GM18520 (cell line): ENCODE results near the gene AQP1.

Experiments used
- ATAC-seq: cut with Tn5 transposase; IDR thresholded peaks from one replicate; pipeline ENCODE4 v1.9.1; 2021; ENCODE audit not compliant: unreplicated experiment

Gene AQP1

DNA sequence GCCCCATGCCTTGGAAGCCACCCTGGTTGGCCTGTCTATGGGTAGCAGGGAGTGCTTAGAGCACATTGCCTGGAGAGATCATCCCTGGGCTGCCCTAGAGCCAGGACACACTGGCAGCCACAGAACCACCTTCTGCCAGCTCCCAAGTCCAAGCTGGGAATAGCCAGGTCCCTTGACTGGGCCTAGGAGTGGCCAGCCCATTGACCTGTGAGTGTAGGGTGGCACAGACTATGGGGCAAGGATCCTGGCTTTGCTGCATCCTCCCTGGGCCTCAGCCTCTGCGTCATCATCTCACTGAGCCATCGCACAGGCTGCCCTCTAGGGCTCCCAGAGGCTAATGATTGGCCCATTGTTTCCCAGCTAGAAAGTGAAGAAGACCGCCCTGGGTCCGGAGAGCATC, 7.0 kb downstream of the AQP1 start:
- ATAC-seq, result no peak

DNA sequence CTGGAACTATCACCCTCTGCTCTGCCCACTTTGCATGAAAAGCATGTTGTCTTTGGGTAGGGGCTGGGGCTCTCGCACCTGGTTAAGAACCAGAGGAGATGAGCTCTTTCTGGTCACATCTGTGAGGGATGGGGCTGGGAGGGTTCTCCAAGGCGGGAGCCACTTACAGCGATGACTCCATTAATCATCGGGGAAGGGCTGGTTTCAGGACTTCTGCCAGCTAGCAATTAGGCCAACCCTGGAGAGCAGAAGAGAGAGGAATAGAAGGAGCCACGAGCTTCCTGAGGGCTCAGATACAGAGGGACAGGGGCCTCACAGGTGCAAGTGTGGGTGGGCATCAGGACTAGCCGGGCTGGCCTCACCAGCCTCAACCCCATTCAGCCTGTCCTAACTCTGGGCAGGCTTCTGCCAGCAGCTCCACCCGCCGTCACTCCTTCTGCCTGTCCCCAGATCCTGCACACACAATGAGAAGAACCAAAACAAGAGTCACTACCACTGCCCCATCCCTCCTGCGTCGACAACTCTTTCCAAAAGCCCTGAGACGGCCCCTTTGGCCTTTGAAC, 8.4 kb downstream of the AQP1 start:
- ATAC-seq, result no peak

DNA sequence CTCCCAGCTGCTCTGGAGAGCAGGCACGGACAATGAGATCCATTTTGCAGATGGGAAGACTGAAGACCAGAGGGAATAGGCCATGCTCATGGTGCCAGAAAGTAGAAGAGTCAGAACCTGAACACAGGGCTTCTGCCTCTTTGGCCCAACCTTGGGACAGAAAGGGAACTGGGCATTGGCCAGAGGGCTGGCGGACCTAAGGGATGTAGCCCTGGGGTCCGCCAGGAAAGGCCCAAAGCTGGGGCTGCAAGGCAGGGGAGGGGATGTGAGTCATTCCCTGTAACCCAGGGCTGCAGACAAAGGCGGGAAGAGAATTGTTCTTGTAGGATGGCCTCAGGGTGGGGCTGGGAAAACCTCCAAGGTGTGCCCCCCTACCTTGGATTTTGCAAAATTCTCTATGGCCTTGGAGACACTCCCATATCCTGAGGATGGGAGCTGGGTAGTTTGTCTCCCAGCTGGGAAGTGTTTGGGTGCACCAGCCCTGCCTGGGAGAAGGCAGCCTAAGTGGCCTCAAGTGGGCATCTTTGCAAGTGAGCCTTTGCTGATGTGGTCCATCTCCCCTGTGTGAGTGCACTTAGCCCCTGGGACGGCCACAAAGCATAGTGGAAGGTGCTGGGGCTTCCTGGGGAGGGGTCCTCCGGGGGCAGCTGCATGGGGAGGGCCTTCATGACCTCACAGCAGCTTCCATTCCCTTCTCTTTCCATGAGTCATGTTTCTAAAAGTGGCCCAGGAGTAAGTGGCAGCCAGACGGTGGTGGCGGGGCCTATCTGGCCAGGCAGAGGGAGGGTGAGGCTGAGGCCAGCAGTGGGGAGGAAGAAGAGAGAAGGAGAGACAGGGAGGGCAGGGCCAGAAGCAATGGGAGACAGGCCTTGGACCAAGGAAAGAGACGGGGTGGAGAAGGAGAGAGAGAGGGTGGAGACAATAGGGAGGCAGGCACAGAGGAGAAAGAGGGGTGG, 9.2 kb downstream of the AQP1 start:
- ATAC-seq, result no peak

DNA sequence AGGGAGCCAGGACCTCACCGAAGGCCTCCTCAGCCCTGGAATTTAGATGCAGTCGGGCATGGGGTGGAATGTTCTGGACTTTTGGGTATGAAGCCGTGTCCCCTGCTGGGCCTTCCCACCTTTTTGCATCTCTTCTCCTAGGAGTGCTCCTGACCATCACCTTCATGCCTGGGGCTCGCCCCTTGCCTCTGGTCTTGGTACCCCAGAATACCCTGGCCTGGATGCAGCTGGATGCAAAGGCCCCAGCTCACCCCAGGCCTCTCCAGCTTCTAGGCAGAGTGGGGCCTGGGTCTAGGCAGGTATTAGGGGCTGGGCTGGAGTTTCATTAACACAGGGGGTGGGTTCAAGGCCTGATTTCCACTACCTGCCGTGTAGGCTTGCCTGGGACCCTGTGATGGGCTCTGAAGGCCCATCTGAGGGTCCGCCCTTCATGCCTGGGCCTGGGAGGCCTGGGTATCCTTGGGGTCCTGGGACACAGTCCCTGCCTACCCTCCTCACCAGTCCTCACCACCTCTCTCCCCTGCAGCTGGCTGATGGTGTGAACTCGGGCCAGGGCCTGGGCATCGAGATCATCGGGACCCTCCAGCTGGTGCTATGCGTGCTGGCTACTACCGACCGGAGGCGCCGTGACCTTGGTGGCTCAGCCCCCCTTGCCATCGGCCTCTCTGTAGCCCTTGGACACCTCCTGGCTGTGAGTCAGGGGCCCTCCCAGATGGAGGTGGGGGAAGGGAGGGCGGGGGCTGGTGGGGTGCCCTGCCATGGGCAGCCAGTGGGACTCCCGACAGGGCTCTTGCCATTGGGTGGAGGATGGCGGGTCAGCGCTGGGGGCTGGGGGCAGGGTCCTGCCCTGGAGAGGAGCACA, 10.1 kb downstream of the AQP1 start:
- no peak for ATAC-seq

DNA sequence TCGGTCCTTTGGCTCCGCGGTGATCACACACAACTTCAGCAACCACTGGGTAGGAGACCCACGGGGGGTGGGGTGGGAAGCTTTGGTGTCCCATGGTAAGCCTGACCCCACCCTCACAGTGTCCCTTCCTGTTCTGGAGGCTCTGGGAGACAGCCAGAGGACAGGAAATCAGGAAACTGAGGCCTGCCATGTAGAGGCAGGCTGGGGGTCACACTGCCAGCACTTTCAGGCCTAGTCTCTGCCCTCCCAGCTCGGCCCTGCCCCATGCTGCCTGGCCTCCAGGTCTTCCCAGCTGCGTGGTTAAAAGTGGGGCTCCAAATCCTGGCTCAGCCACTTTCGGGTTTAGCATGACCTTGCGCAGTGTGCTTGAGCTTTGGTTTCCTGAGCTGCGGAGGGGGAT, 10.9 kb downstream of the AQP1 start:
- no peak for ATAC-seq

DNA sequence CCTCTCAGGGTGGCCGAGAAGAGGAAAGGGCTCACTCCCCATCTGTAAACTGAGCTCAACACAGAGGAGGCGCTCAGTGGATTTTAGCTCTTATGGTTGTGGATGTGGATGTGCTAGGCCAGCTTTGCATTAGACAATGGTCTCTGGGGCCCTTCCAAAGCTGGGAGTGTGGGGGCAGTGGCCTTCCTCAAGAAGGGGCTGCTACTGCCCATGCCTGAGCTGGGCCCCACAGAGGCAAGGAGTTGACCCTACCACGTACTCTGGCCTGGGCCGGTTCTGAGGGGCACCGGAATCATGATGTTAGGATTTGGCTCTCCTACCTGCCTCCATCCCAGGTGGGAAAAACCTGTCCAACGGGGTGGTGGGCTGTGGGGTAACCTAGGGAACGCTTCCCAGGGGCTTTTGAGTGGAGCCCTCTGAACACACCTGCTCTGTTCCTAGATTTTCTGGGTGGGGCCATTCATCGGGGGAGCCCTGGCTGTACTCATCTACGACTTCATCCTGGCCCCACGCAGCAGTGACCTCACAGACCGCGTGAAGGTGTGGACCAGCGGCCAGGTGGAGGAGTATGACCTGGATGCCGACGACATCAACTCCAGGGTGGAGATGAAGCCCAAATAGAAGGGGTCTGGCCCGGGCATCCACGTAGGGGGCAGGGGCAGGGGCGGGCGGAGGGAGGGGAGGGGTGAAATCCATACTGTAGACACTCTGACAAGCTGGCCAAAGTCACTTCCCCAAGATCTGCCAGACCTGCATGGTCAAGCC, 11.5 kb downstream of the AQP1 start:
- ATAC-seq, result no peak

DNA sequence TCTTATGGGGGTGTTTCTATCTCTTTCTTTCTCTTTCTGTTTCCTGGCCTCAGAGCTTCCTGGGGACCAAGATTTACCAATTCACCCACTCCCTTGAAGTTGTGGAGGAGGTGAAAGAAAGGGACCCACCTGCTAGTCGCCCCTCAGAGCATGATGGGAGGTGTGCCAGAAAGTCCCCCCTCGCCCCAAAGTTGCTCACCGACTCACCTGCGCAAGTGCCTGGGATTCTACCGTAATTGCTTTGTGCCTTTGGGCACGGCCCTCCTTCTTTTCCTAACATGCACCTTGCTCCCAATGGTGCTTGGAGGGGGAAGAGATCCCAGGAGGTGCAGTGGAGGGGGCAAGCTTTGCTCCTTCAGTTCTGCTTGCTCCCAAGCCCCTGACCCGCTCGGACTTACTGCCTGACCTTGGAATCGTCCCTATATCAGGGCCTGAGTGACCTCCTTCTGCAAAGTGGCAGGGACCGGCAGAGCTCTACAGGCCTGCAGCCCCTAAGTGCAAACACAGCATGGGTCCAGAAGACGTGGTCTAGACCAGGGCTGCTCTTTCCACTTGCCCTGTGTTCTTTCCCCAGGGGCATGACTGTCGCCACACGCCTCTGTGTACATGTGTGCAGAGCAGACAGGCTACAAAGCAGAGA, 12.2 kb downstream of the AQP1 start:
- ATAC-seq, result no peak

DNA sequence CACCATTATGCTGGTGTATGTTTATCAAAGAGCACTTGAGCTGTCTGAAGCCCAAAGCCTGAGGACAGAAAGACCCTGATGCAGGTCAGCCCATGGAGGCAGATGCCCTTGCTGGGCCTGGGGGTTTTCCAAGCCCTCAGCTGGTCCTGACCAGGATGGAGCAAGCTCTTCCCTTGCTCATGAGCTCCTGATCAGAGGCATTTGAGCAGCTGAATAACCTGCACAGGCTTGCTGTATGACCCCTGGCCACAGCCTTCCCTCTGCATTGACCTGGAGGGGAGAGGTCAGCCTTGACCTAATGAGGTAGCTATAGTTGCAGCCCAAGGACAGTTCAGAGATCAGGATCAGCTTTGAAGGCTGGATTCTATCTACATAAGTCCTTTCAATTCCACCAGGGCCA, 13.0 kb downstream of the AQP1 start:
- ATAC-seq, result no peak

DNA sequence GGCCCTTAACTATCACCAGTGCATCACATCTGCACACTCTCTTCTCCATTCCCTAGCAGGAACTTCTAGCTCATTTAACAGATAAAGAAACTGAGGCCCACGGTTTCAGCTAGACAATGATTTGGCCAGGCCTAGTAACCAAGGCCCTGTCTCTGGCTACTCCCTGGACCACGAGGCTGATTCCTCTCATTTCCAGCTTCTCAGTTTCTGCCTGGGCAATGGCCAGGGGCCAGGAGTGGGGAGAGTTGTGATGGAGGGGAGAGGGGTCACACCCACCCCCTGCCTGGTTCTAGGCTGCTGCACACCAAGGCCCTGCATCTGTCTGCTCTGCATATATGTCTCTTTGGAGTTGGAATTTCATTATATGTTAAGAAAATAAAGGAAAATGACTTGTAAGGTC, 13.5 kb downstream of the AQP1 start:
- ATAC-seq, result no peak

DNA sequence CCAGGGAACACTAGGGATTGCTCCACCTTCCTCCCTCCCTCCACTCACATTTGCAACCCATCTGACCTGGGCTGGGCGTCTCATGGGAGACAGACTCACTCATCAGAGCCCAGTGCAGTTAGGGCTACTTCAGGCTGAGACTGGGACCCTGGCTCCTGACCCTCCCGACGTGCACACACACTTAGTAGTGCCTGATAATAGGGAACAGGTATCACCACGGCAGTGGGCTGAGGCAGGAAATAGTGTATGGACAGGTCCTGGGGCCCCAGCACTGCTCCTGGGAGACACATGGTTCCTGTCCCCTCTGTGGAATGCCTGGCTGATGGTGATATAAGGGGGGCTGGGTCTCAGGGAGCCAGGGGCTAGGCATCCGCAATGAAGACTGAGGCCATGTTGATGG, 14.3 kb downstream of the AQP1 start:
- no peak for ATAC-seq

DNA sequence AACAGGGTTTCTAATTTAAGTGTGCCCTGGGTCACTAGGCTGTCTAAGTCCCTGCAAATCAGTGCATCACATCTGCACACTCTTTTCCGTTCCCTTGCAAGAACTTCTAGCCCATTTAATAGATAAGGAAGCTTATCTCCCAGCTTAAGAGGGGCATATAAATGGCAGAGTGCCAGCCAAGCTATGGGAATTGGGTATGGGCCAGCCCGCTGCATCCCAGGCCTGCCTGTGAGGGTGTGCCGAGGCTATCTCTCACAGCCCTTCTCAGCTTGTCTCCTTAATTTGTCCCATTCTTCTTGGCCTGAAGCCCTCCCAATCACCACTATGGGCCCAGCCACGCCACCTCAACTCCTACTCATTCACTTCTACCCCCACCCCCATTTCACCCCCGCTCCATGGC, 14.7 kb downstream of the AQP1 start:
- ATAC-seq, result no peak

DNA sequence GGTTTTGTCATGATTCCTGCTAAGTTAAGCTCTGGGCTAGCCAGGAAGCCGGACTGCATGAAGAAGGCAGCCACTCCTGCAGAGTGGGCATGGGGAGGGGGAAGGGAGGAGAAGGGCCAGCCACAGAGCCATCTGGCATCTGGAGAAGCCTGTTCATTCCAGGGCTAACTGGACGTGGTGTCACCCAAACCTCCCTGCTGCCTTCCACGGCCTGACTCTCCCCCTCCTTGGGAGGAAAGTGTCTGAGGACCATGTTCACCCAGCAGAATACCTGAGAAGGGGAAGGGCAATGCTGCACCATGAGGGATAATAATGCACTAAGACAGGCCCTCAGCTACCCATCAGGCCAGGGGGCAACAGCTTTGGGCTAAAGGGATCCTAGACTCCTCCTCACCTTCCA, 15.4 kb downstream of the AQP1 start:
- no peak for ATAC-seq

DNA sequence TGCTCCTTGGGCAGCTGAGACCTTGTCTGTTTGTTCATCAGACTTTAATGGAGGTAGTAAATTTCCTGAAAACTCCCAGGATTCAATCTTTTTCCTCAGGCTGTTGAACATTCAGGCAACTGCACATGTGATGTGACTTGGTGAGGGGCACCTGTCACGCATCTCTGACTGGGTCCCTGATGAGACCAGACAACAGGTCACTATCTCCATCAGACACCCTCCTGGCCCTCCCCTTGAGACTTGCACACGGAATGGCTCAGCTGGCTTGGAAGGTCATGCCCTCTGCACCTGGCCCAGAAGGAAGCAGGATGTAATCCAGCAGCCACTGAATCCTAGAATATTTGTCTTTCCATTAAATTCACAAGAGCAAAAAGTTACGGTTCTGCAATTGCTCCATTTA, 15.9 kb downstream of the AQP1 start:
- no peak for ATAC-seq

DNA sequence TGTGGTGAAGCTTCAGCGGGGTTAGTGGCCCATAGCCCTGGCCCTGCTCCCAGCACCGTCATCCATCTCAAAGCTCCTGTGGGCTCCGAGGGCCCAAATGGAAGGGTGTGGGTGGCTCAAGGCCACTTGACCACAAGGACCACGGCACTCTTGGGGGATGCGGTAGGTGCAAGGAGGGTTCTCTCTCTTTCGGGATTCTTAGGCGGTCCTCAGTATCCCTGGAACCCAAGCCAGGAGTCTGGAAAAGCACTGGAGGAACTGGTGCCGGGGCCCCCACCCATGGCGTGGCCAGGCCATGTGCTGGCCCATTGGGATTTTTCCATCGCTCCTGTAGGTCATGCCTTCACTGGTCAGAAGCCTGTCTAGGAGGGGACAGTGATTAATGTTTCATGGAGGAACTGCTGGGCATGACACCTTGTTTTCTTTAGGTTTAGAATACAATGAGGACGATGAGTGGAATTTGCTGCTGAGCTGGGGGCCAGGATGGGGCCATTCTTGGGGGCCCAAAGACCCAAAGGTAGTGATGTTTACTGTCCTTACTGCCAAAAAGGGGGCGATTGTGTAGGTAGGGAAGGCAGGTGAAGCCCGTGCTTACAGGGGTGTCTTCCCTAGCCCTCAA, 16.7 kb downstream of the AQP1 start:
- ATAC-seq, result no peak

DNA sequence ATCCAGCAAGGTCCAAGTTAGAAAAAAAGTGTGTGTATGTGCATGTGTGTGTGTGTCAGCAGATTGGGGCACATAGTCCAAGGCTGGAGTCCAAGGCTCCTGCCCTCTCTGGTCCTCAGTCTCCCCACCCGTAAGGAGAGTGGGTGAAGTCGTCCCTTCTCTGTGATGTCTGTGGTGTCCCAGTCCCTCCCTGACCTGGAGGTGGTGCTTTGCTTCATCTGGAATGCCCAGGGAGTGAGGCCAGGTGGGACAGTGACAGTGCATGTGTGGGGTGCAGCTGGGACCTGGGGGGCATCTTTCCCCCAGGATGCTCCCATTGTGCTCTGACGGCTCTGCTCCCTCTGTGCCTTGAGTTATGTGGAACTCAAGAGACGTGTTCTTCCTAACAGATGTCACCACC, 18.0 kb downstream of the AQP1 start:
- ATAC-seq, result no peak

DNA sequence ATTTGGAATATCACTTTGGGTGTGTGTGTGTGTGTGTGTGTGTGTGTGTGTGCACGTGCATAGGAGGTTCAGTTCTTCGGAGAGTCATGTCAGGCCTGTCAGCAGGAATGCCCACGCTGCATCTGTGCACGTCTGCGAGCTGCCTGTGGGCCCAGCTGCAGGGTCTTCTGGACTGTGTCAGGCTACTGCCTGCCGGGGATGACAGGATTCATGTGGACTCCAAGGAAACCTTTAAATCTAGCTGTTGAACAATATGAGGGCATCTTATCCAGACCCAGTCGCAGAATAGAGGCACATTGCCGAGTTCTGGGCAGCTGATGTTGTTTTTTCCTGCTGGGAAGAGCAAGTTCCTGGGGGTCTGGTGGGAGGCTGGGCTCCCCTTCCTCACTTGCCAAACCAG, 19.0 kb downstream of the AQP1 start:
- ATAC-seq, result no peak

DNA sequence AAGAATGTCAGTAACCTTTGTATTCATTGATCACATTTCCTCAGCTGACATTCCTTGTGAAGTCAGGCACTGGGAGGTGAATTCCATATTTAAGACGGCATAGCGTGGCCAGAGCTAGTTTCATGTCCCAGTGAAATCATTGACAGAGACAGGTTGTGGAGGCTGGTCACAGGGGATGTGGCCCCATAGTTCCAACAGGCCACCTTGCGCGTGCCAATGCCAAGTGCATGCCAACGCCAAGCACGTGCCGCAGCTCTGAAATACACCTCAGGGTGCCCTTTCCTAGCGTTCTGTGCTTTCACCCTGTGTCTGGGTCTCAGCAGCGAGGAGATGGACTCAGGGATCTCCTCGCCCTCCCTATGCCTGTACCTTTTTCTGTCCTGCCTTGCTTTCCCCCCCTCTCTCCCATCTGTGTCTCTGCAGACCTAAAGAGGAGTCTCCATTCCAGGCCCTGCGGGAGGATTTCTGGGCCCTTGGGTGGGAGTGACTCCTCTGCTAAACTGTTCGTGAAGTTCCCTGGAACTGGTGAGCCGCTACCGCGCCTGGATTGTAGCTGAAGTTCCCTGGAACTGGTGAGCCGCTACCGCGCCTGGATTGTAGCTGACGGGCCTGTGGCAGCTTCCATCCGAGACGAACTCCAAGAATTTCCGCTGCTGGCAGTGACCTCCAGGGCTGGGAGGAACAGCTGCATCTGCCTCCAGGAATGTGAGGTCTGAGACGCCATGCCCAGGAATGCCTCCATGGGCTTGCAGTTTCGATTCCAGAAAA, 19.7 kb downstream of the AQP1 start:
- ATAC-seq, result no peak

DNA sequence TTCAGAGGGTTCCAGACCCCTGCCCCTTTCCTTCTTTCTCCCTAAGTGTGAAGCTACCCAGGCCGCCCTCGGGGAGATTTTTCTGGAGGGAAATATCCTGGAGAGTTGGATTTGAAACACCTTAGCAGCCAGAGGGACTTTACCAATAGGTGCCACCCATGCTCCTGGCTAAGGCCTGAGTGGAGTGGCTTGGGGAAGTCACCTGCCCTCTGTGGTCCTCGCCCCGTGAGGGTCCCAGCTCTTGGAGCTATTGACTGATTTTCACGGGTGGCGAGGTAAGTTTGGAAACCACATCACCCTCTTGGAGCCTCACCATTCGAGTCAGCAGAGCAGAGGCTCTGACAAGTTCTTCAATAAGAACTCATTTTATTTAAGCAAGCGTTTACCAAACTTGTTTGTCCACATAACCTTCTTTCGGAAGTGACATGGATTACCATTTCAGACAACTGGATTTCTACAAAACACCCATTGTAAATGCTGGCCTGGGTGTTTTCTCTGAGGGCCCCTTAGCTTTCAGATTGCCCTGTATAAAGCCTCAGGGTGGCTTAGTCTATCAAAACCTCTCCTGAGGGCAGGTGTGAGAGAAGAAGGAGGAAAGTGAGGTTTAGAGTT, 20.4 kb downstream of the AQP1 start:
- ATAC-seq, result no peak

DNA sequence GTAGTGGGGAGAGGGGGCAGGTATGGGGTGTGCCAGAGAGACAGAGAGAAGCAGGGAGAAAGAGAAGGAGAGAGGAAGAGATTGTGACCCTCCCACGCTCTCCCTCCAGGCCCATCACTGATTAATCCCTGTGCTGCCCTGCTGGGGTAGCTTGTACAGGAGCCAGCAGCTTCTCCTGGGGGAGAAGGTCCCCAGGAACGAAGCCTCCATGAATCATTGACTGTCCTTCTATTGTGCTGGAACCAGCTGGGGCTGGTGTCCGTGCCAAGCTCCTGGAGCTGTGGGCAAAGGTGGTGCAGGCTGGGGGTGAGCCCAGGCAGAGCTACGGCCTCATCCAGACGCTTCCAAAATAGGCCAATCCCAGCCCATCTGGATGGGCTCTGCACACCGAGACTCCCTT, 20.9 kb downstream of the AQP1 start:
- no peak for ATAC-seq
